Muscle of back (tissue), 13 donors: Measurements from ENCODE around the gene ZNF512B. TPM values are rescaled to one million over a fixed set of nuclear protein-coding genes. Genes with fewer than 3 reads are reported as not detected.
"Not testable (repeated sequence)": the region's sequence is repeated elsewhere in the genome, so short reads cannot be mapped to it uniquely, and the experiment has no call there.

Experiments
- DNase-seq, 3 donors: peaks; one replicate each; pipeline versions ENCODE4 v3.0.0 to v3.0.0-alpha.2; 2013
- long read RNA-seq, 9 donors: transcript quantifications; one replicate each; lab custom pipeline, GENCODE V29; 2026
- polyA plus RNA-seq, 10 donors: library from polyadenylated mRNA; unstranded; fragments of 120-200 nt; gene quantifications; one replicate each; pipeline ENCODE4 v1.2.1, GENCODE V29; 2013; ENCODE audit not compliant: insufficient read length in 10 of 10

Gene ZNF512B, protein sequence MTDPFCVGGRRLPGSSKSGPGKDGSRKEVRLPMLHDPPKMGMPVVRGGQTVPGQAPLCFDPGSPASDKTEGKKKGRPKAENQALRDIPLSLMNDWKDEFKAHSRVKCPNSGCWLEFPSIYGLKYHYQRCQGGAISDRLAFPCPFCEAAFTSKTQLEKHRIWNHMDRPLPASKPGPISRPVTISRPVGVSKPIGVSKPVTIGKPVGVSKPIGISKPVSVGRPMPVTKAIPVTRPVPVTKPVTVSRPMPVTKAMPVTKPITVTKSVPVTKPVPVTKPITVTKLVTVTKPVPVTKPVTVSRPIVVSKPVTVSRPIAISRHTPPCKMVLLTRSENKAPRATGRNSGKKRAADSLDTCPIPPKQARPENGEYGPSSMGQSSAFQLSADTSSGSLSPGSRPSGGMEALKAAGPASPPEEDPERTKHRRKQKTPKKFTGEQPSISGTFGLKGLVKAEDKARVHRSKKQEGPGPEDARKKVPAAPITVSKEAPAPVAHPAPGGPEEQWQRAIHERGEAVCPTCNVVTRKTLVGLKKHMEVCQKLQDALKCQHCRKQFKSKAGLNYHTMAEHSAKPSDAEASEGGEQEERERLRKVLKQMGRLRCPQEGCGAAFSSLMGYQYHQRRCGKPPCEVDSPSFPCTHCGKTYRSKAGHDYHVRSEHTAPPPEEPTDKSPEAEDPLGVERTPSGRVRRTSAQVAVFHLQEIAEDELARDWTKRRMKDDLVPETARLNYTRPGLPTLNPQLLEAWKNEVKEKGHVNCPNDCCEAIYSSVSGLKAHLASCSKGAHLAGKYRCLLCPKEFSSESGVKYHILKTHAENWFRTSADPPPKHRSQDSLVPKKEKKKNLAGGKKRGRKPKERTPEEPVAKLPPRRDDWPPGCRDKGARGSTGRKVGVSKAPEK
- 10 to 100 TPM; 19.3 to 30.6 (median 23.8) TPM for polyA plus RNA-seq
- long read RNA-seq, donor 1 = 0 reads
- long read RNA-seq, donor 2, full-length matches to known transcripts = 2 of 2 reads
- long read RNA-seq, donor 2, partial matches to known transcripts = 0 of 2 reads
- long read RNA-seq, donor 2, other reads (novel, unspliced or antisense) = 0 of 2 reads
- long read RNA-seq, donor 3 = 0 reads
- long read RNA-seq, donor 4 = 0 reads
- long read RNA-seq, donor 5 = 0 reads
- long read RNA-seq, donor 6, full-length matches to known transcripts = 1 of 1 reads
- long read RNA-seq, donor 6, partial matches to known transcripts = 0 of 1 reads
- long read RNA-seq, donor 6, other reads (novel, unspliced or antisense) = 0 of 1 reads
- long read RNA-seq, donor 7, full-length matches to known transcripts = 1 of 1 reads
- long read RNA-seq, donor 7, partial matches to known transcripts = 0 of 1 reads
- long read RNA-seq, donor 7, other reads (novel, unspliced or antisense) = 0 of 1 reads
- long read RNA-seq, donor 8 = 0 reads
- long read RNA-seq, donor 9 = 0 reads

DNA sequence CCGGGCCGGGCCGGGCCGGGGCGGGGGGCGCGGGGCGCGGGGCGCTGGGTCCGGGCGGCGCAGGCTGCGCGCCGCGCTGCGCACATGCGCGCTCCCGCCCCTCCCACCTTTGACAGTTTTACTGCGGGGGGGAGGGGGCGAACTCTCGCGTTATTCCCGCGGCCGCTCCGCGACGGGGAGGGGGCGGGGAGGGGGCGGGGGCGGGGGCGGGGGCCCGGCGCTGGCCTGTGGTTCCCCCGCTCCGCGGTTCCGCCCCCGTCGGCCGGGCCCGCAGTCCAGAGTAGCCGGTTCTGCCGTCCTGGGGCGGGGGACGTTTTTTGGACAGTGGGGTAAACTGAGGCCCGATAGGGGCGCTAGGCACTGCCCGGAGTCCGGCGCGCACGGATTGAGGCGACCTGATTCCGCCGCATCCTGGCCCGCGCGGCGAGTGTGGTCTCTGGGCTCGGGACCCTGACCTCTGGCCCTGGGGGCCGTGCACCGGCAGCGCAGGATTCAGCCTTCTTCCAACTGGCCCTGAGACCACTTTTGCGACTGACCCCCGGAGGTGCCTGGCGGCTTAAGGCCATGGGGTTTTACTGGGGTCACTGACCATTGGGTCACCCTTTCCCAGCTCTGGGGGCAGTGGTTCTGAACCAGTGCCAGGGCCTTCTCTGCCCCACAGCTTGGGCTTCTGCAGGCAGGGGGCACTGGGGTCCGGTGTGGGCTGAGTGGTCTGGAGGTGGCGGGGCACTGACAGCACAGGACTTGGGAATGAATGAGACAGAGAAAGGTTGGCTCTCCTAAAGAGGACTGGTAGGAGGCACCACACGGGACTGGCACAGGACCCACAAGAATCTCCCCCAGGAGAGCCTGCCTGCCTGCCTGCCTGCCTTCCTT lies at the start of gene ZNF512B:
ZNF512B (minus strand) TSS at position 93 of the 876 bp plus-strand sequence. CDS start 1,980 bp downstream, outside the sequence.
- peak in 2 of 3 donors; percentile 83 to 85 for DNase-seq

DNA sequence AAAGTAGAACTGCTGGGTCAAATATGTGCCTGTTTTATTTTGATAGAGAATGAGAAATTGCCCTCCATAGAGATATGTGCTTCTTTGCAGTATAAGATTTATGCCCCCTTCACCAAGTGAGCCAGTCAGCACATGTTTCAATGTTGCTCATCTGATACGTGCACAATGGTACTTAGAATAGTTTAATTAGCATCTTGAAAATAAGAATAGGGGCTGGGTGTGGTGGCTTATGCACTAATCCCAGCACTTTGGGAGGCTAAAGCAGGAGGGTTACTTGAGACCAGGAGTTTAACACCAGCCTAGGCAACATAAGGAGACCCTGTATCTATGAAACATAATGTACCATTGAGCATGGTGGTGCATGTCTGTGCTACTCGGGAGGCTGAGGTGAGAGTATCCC lies 45.9 kb upstream of the ZNF512B start:
- no peak for DNase-seq

DNA sequence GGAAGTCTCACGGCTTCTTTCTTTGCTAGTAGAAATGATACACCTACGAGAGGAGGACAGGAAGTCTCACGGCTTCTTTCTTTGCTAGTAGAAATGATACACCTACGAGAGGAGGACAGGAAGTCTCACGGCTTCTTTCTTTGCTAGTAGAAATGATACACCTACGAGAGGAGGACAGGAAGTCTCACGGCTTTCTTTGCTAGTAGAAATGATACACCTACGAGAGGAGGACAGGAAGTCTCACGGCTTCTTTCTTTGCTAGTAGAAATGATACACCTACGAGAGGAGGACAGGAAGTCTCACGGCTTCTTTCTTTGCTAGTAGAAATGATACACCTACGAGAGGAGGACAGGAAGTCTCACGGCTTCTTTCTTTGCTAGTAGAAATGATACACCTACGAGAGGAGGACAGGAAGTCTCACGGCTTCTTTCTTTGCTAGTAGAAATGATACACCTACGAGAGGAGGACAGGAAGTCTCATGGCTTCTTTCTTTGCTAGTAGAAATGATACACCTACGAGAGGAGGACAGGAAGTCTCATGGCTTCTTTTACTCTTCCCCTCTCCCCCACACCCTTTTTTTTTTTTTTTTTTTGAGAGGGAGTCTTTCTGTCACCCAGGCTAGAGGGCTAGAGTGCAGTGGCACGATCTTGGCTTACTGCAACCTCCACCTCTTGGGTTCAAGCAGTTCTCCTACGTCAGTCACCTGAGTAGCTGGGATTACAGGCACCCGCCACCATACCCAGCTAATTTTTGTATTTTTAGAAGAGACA lies 42.8 kb upstream of the ZNF512B start:
- DNase-seq = not testable (repeated sequence)

DNA sequence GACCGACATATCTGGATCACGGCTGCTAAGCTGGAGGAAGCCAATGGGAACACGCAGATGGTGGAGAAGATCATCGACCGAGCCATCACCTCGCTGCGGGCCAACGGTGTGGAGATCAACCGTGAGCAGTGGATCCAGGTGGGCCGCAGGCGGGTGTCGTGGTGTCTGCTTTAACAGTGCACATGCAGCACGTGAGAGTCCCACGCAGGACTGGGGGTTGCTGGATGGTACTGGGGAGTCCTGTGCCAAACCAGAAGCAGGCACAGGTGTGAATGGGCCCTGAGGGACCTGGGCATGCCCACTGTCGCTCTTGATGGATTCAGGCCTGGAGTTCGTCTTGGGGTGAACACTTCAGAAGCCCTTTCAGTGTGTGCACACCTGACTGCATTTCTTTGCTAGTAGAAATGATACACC lies 41.6 kb upstream of the ZNF512B start:
- DNase-seq = no peak

DNA sequence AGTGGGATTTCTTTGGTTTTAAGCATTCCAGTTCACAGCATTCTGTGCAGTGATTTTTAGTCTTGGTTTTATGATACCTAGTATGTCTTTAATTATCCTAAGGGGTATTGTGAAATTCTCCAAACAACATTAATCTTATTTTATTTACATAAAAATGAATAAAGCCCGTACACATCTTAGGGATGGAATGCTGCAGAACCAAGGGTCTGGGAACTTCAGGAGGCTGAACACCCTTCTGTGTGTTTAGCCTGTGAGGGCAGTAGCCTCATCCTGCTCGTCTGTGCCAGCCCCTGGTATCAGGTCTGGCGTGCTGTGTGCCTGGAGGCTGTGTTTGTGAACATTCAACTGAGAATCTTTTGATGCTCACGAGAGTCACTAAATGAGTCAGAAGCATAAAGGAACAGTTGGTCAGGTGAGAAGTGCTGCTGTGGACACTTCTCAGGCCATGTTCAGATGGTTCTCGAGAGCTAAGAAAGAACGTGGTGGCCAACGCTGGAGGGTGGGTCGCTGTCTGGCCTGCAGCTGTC lies 41.0 kb upstream of the ZNF512B start:
- no peak for DNase-seq

DNA sequence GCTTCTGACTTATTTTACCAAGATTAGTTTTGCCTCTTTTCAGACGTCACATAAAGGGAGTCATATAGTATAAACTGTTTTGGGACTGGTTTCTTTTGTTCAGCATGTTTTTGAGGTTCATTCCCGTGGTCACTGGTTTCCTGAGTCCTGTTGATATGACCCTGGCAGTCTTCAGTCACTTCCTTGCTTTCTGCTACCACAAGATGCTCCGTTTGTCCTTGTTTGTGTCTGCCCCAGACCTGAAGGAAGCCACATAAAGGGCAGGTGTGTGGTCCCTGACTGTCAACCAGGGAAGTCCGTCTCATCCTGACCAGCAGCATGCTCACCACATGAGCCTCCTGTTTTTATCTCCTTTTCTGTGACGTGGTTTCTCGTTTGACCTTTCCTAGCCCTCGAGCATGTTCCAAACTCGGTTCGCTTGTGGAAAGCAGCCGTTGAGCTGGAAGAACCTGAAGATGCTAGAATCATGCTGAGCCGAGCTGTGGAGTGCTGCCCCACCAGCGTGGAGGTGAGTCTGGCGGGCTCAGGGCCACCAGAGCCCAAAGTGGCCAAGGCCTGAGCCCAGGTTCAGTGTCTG lies 40.2 kb upstream of the ZNF512B start:
- no peak for DNase-seq

DNA sequence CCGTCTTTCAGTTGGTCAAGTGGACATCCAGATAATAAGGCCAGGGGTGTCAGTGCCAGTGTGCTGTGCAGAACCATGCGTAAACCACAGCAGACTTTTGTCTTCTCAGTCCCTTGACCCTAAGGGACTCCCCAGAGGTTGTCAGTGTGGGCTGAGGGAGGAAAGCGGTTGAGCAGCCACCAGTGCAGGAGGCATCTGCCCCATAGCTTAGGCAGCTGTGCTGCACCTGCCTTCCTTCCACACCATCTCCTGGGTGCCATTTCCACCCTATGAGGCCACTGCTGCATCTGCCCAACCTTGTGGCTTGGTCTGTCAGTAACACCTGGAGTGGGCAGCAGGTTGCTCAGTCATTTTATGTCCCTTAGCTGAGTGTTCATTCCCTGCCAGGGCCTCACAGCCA lies 37.2 kb upstream of the ZNF512B start:
- no peak for DNase-seq

DNA sequence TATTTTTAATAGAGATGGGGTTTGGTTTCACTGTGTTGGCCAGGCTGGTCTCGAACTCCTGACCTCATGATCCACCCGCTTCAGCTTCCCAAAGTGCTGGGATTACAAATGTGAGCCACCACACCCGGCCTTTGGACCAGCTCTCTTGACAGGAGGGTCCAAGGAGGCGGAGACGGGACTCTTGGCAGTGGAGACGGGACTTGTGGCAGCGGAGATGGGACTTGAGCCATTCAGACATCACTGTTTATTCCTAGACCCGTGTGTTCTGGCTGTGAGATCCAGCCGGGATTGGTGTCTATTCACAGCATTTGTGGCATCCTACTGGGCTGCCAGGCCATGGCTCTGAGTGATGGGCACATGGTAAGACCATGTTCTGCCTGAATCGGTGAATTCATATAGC lies 36.8 kb upstream of the ZNF512B start:
- no peak for DNase-seq

DNA sequence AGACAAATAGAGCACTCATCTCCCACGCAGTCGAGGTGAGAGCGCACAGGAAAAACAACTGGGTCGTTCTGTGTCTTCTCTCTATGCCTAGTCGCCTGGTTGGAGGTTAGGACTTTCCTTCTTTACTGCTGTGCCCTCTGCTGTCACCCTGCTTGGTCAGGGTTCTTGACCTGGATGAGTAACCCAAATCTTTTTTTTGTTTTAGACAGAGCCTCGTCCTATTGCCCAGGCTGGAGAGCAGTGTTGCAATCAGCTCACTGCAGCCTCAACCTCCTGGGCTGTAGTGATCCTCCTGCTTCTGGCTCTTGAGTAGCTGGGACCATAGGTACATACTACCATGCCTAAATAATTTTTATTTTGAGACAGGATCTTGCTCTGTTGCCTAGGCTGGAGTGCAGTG lies 35.7 kb upstream of the ZNF512B start:
- no peak for DNase-seq

DNA sequence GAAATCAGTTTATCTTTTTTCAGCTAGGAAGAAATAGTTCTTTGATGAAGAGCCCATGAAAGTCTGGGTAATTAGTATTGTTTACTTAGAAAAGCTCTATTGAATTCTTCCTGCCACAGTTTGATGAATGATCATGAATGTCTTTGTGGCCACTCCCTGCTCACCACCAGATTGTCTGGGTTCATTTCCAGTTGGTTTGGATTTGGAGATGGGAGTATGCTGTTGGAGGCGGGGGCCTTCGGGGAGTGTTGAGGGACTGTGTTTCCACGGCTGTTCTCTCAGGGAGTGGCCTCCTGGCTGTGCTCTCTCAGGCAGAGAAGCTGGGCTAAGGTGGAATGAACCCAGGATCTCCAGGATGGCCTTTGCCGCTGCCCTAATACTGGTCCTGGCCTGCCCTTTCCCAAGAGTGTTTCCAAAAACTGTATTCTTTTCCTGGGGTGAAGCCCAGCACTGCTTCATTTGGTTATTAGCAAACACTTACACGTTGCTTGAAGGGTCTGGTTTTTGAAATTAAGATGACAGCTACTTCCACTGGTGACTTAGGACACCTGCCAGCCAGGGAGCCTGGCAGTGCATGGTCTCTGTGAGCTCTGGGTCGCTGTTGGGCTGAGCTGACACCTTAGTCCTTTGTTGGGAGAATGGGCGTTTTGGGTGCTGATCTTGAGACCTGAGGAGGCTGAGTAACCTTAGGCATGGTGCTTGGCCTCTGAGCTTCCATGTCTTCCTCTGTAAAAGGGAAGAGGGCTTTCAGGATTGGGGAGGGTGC lies 34.4 kb upstream of the ZNF512B start:
- DNase-seq = no peak

DNA sequence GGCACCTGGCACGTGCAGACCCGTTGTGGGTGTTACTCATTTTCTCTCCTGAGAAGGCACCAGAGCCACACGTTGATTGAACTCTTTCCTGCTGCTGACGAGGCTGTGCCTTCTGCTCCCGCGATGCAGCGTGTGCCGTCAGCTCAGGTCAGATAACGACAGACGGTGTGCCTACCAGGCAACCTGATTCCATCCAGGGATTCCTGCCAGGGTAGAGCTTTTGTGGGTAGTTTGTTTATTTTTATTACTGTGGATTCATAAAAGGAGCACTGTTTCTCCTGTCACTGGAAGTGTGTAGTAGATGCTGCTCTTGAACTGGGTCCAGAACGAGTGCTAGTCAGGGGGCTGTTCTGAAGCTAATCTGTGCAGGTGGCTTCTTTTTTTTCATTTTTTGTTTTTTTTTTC lies 31.9 kb upstream of the ZNF512B start:
- DNase-seq = no peak

DNA sequence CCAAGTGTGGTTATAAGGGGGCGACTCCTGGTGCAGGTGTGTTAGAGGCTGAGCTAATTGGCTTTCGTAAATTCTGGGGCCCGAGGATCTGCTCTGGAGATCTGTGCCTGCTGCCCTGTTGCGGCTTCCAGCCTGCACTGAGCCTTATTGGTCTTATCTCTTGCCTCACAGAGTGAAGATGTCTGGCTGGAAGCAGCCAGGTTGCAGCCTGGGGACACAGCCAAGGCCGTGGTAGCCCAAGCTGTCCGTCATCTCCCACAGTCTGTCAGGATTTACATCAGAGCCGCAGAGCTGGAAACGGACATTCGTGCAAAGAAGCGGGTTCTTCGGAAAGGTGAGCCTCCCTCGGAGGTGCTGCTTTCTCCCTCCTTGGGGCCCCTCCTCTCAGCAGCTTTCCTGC lies 31.2 kb upstream of the ZNF512B start:
- DNase-seq = no peak

DNA sequence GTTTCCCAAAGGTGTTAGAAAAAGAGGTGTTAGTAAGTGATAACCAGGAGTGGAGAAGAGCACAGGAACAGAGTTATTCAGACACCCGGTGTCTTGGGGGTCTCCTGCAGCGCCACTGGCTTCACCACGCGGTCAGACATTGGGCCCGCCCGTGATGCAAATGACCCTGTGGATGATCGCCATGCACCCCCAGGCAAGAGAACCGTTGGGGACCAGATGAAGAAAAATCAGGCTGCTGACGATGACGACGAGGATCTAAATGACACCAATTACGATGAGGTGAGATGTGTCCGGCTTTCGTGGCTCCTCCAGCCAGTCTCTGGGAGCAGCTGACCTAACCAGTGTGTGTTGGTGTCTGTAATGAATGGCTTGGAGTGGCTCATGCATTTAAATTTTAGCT lies 13.2 kb upstream of the ZNF512B start:
- no peak for DNase-seq

DNA sequence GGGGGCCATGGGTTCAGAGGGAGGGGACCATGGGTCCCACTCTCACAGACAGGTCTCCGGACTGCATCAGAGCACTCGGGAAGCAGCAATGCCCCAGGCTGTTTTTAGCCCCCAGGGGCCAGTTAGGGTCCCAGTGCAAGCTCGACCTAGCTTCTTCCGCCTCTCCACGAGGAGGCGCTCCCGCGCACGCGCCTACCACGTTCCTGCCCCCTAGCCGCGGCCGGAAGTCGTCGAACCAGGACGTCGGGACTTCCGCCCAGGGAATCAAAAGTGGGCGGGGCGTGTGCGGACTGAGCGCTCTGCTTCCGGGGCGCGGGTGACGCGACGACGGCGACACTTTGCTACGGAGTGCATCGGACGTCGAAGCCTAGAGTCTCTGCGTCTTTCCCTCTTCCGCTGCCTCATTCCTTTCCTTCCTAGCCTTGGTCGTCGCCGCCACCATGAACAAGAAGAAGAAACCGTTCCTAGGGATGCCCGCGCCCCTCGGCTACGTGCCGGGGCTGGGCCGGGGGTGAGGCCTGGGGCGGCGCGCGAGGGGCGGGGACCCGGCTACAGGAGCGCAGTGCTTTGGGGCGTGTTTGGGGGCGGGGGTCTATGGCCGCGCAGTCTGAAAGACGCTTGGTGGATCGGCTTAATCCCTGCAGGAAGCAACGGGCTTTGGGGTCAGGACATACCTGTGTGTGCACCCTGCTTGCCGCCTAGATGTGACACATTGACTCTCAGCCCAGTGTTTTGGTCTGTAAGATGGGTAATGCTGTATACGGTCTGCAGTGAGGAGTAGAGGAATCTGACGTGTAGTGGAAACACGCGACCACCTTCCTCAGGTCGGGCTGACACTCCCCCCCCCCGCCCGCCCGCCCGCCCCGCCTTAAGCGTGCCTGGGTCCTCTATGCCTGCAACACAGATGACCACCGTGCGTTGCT lies 11.3 kb upstream of the ZNF512B start, which contains the start of gene PRPF6:
PRPF6 (plus strand) TSS at position 327 of the 923 bp plus-strand sequence; CDS start at position 441, 114 bp downstream.
- DNase-seq = peak; percentile 95 to 98 (median 96)

DNA sequence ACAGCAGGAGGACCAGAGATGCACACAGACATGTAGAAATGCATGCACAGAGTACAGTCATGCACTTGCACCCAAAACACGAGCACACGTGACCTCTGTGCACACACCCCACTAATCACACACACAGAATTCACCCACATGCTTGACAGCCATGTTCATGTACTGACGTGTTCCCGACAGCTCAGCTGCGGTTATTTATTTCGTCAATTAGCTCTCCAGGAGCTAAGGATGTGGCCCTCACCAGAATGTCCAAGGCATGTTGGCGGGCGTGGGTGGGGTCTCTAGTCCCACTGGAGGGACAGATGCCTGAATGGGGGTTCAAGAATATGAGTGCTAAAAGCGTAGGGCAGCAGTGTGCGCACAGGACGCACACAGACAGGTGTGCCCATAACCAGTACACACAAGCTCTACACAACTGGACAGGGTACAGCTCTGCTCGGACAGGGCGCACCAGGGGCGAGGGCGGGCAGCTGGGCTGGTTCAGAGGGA lies 10.6 kb upstream of the ZNF512B start:
- no peak for DNase-seq

DNA sequence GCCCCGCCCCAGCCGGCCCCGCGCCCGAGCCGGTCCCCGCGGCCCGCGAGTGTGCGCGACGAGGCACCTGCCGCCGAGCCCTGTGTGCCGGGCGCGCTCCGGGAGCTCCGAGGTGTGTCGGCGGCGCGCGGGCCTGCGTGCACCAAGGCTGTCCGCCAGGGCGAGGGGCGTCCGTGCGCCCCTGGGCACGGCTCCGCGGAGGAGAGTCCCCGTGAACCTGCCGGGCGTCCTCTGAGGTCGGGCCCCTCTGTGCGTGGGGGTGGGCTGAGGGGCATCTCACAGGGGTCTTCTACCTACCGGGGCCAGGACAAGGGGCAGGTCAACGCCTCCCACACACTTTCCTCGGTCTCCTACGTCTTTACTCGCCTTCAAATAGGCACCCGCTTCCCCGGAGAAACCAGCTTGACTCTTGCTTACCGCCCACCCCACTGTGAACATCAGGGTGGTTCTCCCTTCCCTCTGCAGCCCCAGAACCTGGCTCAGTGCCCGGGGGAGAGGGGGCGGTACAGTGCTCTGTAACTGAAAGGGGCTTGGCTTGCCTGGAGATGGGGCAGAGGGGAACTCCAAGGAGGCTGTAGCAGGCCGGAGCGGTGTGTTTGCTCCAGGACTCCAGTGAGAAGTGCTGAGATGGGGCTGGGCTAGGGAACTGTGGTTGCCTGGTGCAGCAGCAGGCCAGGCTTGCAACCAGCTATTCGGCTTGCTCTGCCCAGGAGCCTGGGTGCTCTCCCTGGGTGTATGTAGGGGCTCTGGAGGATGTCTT lies 10.0 kb upstream of the ZNF512B start, which contains the start of gene SAMD10:
SAMD10 (minus strand) TSS at position 86 of the 760 bp plus-strand sequence. CDS start 175 bp downstream, outside the sequence.
- DNase-seq = peak in 2 of 3 donors; percentile 76 to 85
